ENCODE results near the gene LPIN2. TPM values are rescaled to one million over a fixed set of nuclear protein-coding genes. Genes with fewer than 3 reads are reported as not detected.

The LPIN2 gene
- total RNA-seq, 1 experiment from 2014 or later: 10.7 TPM

DNA sequence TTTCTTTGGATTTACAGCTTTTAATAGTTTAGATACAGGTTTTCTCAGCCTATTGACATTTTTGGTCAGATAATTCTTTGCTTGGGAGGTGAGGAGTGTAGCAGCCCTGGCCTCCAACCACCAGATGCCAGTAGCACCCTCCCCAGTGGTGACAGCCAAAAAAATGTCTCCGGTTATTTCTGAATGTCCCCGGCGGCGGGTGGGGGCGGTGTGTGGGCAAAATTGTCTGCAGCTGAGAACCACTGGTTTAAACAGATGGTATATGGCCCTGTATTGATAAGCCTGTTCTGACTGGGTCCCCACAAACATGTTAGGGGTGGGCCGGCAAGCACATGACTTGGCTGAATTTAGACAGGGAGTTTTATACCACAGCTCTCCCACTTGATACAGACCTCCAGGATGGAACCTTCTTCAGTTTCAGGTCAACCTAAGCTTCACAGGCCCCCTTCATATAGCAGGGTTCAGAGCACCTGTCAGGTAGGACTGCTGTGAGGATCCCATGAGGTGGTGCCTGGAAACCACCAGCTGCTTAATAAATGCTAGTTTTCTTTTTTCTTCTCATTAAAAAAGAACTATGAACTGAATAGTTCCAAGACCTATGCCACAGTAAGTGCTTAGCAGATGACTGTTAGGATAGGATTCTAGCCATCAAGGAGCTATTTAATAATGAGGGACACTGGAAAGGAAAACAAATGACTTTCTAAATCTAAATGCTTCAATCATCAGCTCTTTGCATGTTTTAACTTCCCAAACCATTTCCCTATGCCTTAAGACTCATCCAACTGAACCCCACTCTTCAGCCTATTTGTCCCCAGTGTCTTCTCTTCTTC lies 18.1 kb downstream of the LPIN2 start:
- BruUV-seq (replicated peaks): no TSS peak
- no peaks in the 10 kb centered on the region for H3K36me3 ChIP-seq (ENCODE audit: control insufficient read depth in 1 of 2, insufficient read depth in 2 of 2, low read length in 2 of 2)
- no peak overlapping the region for H2AFZ ChIP-seq (ENCODE audit: low read depth, low read length, poor library complexity, severe bottlenecking)
- no peak overlapping the region for H3K4me3 ChIP-seq (replicated peaks in 1 of 2; ENCODE audit: low read depth in 1 of 2, low read length in 2 of 2)
- H3K27me3 ChIP-seq (ENCODE audit: insufficient read depth, low read length): no peaks in the 10 kb centered on the region
- RAD21 ChIA-PET (ENCODE audit: low non-redundant PET in 1 of 2, low total read pairs in 2 of 2, uncharacterized antibody in 2 of 2, unreplicated experiment in 2 of 2): no interaction called here
- intact Hi-C loops (cut with micrococcal nuclease): no loop called here
- ATAC-seq (peak; percentile 84), DNase-seq (ENCODE audit: low read depth, low spot score) (no peak)
- 0 out of 4 replicates have a peak, but pooled peaks cover 0 to 4% of the 10 kb centered on the region in 2 experiments for H3K4me1 ChIP-seq (ENCODE audit: control insufficient read depth in 1 of 2, insufficient read depth in 2 of 2, low read length in 2 of 2)
- no peak overlapping the region for H3K27ac ChIP-seq (ENCODE audit: low read depth, low read length)
- H3K9ac ChIP-seq (ENCODE audit: low read length): no peak overlapping the region
- POLR2A ChIA-PET: interaction anchor here (0.5 kb wide), 1 partner anchor 90 kb away, joined by 3 read pairs; no protein-coding TSS in a partner anchor
- no peaks in the 10 kb centered on the region for H3K9me2 ChIP-seq (ENCODE audit: insufficient read depth)
- no peak overlapping the region for H3K4me2 ChIP-seq (ENCODE audit: low read length)
- CTCF ChIA-PET: interaction anchor here (0.6 to 3.2 kb wide), 8 partner anchors 9 to 251 kb away, joined by 3 to 18 read pairs (median 4); no protein-coding TSS in a partner anchor
- no peaks in the 10 kb centered on the region for H4K20me1 ChIP-seq (ENCODE audit: insufficient read depth)
- peaks cover 15% of the 10 kb centered on the region; the same call in 1 of the 2 replicates for H3K79me2 ChIP-seq (ENCODE audit: insufficient read depth, low read length)
- TF ChIP-seq, protein P1, sequence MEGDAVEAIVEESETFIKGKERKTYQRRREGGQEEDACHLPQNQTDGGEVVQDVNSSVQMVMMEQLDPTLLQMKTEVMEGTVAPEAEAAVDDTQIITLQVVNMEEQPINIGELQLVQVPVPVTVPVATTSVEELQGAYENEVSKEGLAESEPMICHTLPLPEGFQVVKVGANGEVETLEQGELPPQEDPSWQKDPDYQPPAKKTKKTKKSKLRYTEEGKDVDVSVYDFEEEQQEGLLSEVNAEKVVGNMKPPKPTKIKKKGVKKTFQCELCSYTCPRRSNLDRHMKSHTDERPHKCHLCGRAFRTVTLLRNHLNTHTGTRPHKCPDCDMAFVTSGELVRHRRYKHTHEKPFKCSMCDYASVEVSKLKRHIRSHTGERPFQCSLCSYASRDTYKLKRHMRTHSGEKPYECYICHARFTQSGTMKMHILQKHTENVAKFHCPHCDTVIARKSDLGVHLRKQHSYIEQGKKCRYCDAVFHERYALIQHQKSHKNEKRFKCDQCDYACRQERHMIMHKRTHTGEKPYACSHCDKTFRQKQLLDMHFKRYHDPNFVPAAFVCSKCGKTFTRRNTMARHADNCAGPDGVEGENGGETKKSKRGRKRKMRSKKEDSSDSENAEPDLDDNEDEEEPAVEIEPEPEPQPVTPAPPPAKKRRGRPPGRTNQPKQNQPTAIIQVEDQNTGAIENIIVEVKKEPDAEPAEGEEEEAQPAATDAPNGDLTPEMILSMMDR (IDR thresholded peaks at IDR 0.05 in 2 of 3, conservative IDR thresholded peaks at IDR 0.05 in 1 of 3; ENCODE audit: borderline replicate concordance in 1 of 3, insufficient read depth in 1 of 3, low read depth in 2 of 3, low read length in 2 of 3): peak in 2 of 3 experiments; percentile 37 to 49; a peak in 3 of 6 replicates
- TF ChIP-seq, protein P2, sequence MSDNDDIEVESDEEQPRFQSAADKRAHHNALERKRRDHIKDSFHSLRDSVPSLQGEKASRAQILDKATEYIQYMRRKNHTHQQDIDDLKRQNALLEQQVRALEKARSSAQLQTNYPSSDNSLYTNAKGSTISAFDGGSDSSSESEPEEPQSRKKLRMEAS (IDR thresholded peaks at IDR 0.05): no peak
- no peak for TF ChIP-seq EZH2 (IDR thresholded peaks at IDR 0.05)
- TF ChIP-seq RAD21 (IDR thresholded peaks at IDR 0.05; ENCODE audit: low read depth): peak; percentile 38
- no peak for TF ChIP-seq SIN3A (IDR thresholded peaks at IDR 0.05; ENCODE audit: low read depth)
- no peak for TF ChIP-seq POLR2AphosphoS5 (IDR thresholded peaks at IDR 0.05; ENCODE audit: low read depth, low read length)
- H3K9me3 ChIP-seq (ENCODE audit: control insufficient read depth in 1 of 2, insufficient read depth in 1 of 2, low read depth in 1 of 2, low read length in 2 of 2): no peaks in the 10 kb centered on the region
